Esophagus mucosa (tissue), 1 donor: Measurements from ENCODE around the gene KCNJ3. TPM values are rescaled to one million over a fixed set of nuclear protein-coding genes. Genes with fewer than 3 reads are reported as not detected.

Experiments used
- ATAC-seq: fragments of 200-7000 bp; cut with Tn5 transposase; one replicate; pipeline ENCODE4 v1.9.1; 2020
- total RNA-seq: library from RNA; stranded (reverse); gene quantifications from one replicate; pipeline ENCODE4 v1.2.4, GENCODE V29; 2023
- donor health status: DM: yes; HTN: yes; CAD: no.

KCNJ3 gene
- total RNA-seq, 1 donor from 2014 or later = not detected

GRCh38 chr2:154707994-154708575 is 9.6 kb downstream of the KCNJ3 start:
- no peak for ATAC-seq

DNA sequence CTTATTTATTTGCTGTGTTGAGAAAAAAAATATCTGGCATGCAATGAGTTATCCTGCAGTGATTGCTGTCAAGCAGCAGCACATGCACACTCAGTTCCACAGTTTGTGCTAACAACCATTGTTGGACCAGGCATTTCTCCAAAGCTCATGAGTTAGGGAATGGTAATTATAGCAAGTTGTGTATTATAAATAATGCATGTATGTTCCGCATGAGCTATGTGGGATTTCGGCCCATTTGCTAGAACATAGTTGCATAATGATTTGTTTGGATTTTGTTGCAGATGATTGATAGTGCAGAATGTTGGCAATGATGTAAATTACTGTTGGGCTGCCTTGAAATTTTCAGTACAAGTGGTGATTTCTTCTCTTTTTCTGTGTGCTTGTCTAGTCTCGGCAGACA is 10.7 kb downstream of the KCNJ3 start:
- no peak for ATAC-seq

- no peak for ATAC-seq
Observed at GRCh38 chr2:154710078-154710477, 11.6 kb downstream of the KCNJ3 start.

- no peak for ATAC-seq
Observed at GRCh38 chr2:154710685-154711084, 12.2 kb downstream of the KCNJ3 start.

DNA sequence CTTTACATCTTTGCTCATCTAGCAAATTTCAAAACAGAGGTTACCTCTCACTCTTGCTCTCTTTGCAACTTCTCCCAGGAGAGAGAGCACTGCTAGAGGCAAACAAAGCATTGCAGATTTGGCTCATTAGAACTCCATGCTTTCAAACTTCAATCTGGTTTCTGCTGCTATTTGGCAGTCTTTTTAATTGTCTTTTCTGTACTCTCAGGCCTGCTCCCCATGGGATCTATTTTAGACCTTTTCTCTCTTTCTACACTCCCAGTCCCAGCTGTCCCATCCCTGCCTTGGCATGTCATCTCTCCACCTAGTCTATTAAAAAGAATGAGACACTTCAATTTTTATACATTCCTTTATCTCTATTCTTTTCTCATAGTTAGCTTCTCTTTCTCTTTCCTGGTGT is 15.2 kb downstream of the KCNJ3 start:
- ATAC-seq = no peak

DNA sequence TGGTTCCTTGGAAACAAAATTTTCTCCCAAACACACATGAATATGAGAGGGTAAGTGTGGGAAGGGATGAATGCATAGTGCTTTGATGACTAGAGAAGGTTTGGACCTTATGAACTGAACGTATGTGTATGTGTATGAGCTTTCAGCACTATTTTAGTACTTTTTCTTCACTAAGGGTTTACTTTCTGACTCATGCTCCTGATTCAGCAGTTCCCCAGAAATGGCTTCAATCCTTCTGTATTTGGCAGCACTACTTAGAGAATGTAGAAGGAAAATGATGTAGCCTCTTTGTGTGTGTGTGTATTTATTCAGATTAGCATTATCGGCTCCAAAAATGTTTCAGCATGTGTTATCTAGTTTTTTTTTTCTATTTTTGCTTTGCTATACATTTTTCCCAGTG is 22.2 kb downstream of the KCNJ3 start:
- ATAC-seq = no peak

- ATAC-seq = no peak
Observed at GRCh38 chr2:154724194-154724797, 25.8 kb downstream of the KCNJ3 start.

DNA sequence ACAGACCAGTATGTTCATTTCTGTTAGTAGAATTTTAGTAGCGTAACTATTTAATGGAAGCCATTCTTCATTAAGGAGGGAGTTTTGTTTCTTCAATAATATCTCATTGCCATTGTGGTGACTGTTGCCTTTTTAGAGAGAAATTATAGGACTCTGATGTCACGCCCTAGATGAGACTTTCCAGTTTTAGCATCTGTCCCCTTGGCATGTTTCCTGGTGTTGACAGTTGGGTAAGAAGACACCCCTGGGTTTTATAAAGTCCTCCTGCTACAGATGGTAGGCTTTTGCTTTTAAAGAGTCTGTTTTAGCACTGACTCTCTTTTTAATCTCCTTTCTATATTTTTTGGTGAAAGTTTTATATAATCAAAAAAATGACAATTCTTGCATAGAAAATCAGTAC is 41.9 kb downstream of the KCNJ3 start:
- no peak for ATAC-seq

DNA sequence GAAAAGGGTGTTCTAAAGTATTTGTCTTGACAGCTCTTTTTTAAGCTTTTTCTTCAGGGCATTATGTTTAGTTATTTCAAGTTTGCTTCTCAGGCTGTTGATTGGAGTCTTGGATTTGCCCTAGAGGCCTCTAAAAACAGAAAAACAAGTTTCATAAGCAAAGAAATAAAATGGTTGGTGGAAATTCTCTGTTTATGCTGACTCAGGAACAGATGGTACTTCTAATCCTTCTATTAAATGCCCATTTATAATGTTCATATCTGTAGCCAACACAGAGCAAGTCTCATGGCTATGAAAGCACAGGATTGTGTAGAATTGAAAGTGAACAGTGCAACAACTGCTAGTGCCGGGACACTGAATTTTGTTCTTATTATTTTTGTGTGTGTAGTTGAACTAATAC is 60.4 kb downstream of the KCNJ3 start:
- ATAC-seq = no peak

DNA sequence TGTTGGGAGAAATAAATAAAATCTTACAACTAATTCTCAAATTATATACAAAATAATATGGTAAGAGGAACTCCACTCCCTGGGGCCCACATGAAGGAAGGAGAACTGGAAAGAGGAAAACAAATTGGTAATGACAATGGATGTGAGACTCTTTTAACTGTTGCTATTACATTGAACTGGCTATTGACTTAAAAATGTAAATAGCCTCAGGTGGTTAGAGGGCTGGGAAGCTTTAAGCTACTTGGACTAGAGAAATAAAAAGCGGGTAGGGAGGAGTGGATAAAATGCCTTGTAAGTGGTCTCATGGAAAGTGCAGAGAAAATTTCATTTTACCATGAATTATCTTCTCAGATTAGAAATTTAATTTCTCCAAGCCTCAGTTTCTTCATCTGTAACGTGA is 64.1 kb downstream of the KCNJ3 start:
- no peak for ATAC-seq

- ATAC-seq = no peak
Observed at GRCh38 chr2:154771664-154772284, 73.3 kb downstream of the KCNJ3 start.

DNA sequence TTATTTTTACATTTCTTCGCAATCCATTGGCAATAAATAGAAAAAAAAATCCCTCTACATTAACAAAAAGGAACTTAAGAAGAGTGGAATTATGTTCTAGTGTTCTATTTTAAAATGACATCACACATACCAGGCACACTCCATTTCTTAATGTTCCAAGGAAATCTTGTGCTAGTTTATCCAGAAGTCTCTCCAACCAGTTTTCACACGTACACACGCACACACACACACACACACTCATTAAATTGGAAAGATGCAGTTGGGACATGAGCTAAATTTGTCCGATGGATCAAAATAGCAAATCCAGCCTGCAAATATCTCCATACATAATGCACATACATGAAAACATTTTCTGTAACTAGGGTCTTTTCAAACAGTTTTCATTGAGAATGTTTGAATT is 78.3 kb downstream of the KCNJ3 start:
- no peak for ATAC-seq

- no peak for ATAC-seq
Observed at GRCh38 chr2:154794406-154794805, 95.9 kb downstream of the KCNJ3 start.

GRCh38 chr2:154795651-154796050 is 97.2 kb downstream of the KCNJ3 start:
- ATAC-seq = no peak

DNA sequence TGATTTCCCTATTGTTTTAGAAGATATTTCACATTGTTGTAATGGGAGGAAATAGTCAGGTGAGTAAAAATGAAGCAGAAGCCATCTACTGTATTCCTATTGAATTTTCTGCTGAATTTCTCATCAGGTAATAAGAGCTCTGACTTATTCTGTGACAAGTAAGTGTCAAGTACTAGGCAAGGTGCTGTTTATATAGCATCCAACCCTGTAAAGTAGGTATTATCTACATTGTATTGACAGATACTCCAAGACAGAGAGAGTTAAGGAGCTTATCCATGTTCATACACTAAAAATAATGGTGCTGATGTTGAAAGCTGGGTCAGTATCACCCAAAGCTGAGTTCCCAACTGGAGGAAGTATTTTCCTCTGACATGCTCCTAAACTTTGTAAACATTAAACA is 106.0 kb downstream of the KCNJ3 start:
- ATAC-seq = no peak

DNA sequence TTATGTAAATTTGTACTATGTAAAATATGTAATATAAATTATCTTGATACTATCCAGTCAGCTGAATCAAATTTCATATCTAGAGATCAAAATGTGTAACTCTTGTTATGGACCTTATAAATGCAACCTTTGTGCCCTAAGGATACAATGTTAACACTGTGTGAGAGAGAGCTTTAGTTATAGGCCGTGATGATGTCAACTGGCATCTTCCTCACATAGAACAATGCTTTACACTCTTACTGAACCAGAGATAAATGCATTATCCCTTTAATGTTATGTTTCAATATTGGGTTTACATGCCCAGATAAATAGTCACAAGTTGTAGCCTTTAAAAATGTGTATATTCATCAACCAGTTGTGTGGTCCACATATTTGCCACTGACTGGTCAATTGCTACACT is 115.1 kb downstream of the KCNJ3 start:
- ATAC-seq = no peak

GRCh38 chr2:154814856-154815255 is 116.4 kb downstream of the KCNJ3 start:
- no peak for ATAC-seq

- ATAC-seq = no peak
Observed at GRCh38 chr2:154825358-154825757, 126.9 kb downstream of the KCNJ3 start.

DNA sequence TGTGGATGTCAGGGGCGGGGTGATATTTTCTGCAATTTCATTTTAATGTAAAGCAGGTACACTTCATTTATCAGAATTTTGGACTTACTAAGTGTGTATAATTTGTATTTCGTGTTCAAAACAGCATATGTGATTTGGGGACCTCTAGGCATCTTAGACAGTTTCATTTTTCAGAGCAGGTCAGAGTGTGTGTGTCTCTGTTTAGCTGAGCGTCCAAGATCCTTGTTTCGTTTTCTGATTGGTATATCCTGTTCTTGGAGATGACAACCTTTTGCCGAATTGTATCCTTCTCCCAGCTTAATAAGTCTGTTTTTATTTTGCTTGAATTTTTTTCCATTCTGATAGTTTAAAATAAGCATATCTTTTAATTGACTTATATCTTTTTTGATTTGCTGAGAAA is 128.3 kb downstream of the KCNJ3 start:
- no peak for ATAC-seq

GRCh38 chr2:154827286-154827685 is 128.8 kb downstream of the KCNJ3 start:
- no peak for ATAC-seq

- ATAC-seq = no peak
Observed at GRCh38 chr2:154832711-154833110, 134.2 kb downstream of the KCNJ3 start.

DNA sequence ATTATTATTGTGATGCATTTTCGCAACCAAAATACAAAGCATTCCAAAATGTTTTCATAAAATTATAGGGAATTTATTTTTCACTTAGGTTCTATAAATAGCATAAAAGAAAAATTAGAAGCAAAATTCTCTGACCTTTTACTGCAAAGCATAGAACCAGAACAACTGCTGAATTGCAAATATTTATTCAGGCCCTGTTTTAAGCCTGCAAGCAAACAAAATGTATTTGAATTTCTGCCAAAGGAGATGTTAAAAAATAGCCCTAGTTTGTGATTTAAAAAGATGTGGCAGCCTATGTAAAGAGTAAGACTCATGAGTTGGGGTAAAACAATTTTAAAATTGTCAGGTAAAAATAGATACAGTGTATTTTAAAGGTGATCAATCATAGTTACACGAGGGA is 138.1 kb downstream of the KCNJ3 start:
- ATAC-seq = no peak

- ATAC-seq = no peak
Observed at GRCh38 chr2:154837035-154837434, 138.5 kb downstream of the KCNJ3 start.

DNA sequence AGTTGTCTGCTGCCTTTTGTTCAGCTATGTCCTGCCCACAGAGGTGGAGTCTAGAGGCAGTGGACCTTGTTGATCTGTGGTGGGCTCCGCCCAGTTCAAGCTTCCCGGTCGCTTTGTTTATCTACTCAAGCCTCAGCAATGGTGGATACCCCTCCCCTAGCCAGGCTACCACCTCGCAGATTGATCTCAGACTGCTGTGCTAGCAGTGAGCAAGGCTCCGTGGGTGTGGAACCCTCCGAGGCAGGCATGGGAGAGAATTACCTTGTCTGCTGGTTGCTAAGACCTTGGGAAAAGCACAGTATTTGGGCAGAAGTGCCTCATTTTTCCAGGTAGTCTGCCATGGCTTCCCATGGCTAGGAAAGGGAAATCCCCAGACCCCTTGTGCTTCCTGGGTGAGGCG is 146.0 kb downstream of the KCNJ3 start:
- no peak for ATAC-seq

DNA sequence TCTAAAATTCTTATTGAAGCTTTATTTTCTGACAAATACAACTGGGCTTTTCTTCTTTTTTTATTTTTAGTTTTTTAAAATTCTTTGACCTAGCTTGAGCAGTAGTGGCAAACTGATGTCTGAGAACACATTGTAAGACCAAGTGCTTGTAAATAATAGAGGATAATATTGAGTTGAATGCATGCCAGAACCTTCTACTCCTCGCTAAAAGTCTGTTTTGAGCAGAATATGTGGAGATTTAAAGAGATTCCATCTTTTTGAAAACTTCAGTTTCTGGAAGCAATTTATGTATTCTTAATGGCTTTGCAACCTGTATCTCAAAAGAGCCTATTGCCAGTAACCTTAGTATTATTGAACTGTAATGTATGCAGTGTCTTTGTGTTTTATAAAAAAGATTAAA is 148.3 kb downstream of the KCNJ3 start:
- ATAC-seq = no peak
